HEK293T (cell line): ENCODE data around the gene FOXI2.

Experiments
- CTCF ChIA-PET: fragments of 350-600 bp; formaldehyde crosslinking; extraction: SDS; loops from one replicate; lab custom pipeline; 2021; ENCODE audit warnings: antibody characterized with exemption, inconsistent platforms; lab: Yijun Ruan, JAX
- POLR2A ChIA-PET: fragments of 350-600 bp; formaldehyde crosslinking; extraction: SDS; loops from one replicate; lab custom pipeline; 2020; ENCODE audit warnings: antibody characterized with exemption, inconsistent platforms; lab: Yijun Ruan, JAX
- DNase-seq: peaks from one replicate; pipeline ENCODE4 v3.0.0; 2012; ENCODE audit warnings: mixed read lengths; ENCODE audit errors: extremely low spot score
- ARNT ChIP-seq: fragments of 450-650 bp; IDR thresholded peaks from 2 replicates; pipeline ENCODE4 v1.6.1; 2017; ENCODE audit warnings: mild to moderate bottlenecking
- BHLHE40 ChIP-seq: fragments of 450-650 bp; IDR thresholded peaks from 2 replicates; pipeline ENCODE4 v1.6.1; 2016; ENCODE audit warnings: mild to moderate bottlenecking, moderate library complexity, borderline replicate concordance
- CTBP1 ChIP-seq: fragments of 450-650 bp; IDR thresholded peaks from 2 replicates; pipeline ENCODE4 v1.6.1; 2016; ENCODE audit warnings: borderline replicate concordance
- ELF4 ChIP-seq: fragments of 450-650 bp; IDR thresholded peaks from 2 replicates; pipeline ENCODE4 v1.6.1; 2017; ENCODE audit warnings: antibody characterized with exemption
- FOXA1 ChIP-seq: fragments of 450-650 bp; IDR thresholded peaks from 2 replicates; pipeline ENCODE4 v1.6.1; 2016; ENCODE audit warnings: mild to moderate bottlenecking
- FOXK2 ChIP-seq: fragments of 450-650 bp; IDR thresholded peaks from 2 replicates; pipeline ENCODE4 v1.6.1; 2016; ENCODE audit warnings: mild to moderate bottlenecking
- FOXM1 ChIP-seq: fragments of 450-650 bp; IDR thresholded peaks from 2 replicates; pipeline ENCODE4 v1.6.1; 2017; ENCODE audit warnings: mild to moderate bottlenecking, borderline replicate concordance
- HDGF ChIP-seq: fragments of 450-650 bp; IDR thresholded peaks from 2 replicates; pipeline ENCODE4 v1.6.1; 2017; ENCODE audit warnings: antibody characterized with exemption, borderline replicate concordance
- L3MBTL2 ChIP-seq: fragments of 450-650 bp; conservative IDR thresholded peaks from 2 replicates; pipeline ENCODE4 v1.6.1; 2016; ENCODE audit warnings: mild to moderate bottlenecking
- LEF1 ChIP-seq: fragments of 450-650 bp; IDR thresholded peaks from 2 replicates; pipeline ENCODE4 v1.6.1; 2017; ENCODE audit warnings: mild to moderate bottlenecking, borderline replicate concordance
- NFRKB ChIP-seq: fragments of 450-650 bp; IDR thresholded peaks from 2 replicates; pipeline ENCODE4 v1.6.1; 2016; ENCODE audit warnings: mild to moderate bottlenecking, moderate library complexity
- PKNOX1 ChIP-seq: fragments of 450-650 bp; IDR thresholded peaks from 2 replicates; pipeline ENCODE4 v1.6.1; 2016
- SP1 ChIP-seq: fragments of 450-650 bp; IDR thresholded peaks from 2 replicates; pipeline ENCODE4 v1.6.1; 2017
- SUZ12 ChIP-seq: fragments of 450-650 bp; IDR thresholded peaks from 2 replicates; pipeline ENCODE4 v1.6.1; 2016; ENCODE audit warnings: mild to moderate bottlenecking
- TARDBP ChIP-seq: fragments of 450-650 bp; IDR thresholded peaks from 2 replicates; pipeline ENCODE4 v1.6.1; 2016
- ZNF384 ChIP-seq: fragments of 450-650 bp; IDR thresholded peaks from 2 replicates; pipeline ENCODE4 v1.6.1; 2016

FOXI2 gene

GRCh38 chr10:127699311-127699710 lies 37.7 kb upstream of the FOXI2 start:
- ChIA-PET POLR2A (no interaction called here), CTCF (no interaction called here)
- DNase-seq, result no peak
- TF ChIP-seq ELF4 (no peak), BHLHE40 (no peak), ZNF384 (no peak), SP1 (no peak), SUZ12 (no peak), LEF1 (no peak), FOXK2 (no peak)

- TF ChIP-seq PKNOX1 (no peak), ZNF384 (no peak), ELF4 (no peak), BHLHE40 (no peak), SUZ12 (no peak), FOXK2 (no peak), FOXA1 (no peak), L3MBTL2 (no peak), TARDBP (no peak), CTBP1 (no peak), ARNT (no peak), HDGF (no peak), NFRKB (no peak), LEF1 (no peak), SP1 (no peak), FOXM1 (no peak)
- ChIA-PET CTCF (no interaction called here), POLR2A (no interaction called here)
- no peak for DNase-seq
Measured at GRCh38 chr10:127702271-127702670, 34.7 kb upstream of the FOXI2 start.

- POLR2A ChIA-PET, result no interaction called here
- TF ChIP-seq NFRKB (no peak), PKNOX1 (no peak), TARDBP (no peak), FOXA1 (no peak), FOXK2 (no peak), ARNT (no peak), SUZ12 (no peak), BHLHE40 (no peak), ELF4 (no peak), L3MBTL2 (no peak)
- DNase-seq, result no peak
- CTCF ChIA-PET, result interaction anchor here (0.6 to 1.6 kb wide), 7 partner anchors 20 to 660 kb away, joined by 3 to 7 read pairs (median 3); no protein-coding TSS in a partner anchor
Measured at GRCh38 chr10:127715249-127715648, 21.7 kb upstream of the FOXI2 start.

GRCh38 chr10:127715782-127716378 lies 21.1 kb upstream of the FOXI2 start:
- no peak for TF ChIP-seq SUZ12
- TF ChIP-seq NFRKB, result no peak
- TF ChIP-seq ARNT, result no peak
- ChIA-PET POLR2A (no interaction called here), CTCF (interaction anchor here (0.6 to 1.6 kb wide), 7 partner anchors 19 to 660 kb away, joined by 3 to 7 read pairs (median 3); no protein-coding TSS in a partner anchor)
- DNase-seq, result no peak

GRCh38 chr10:127720142-127720541 lies 16.8 kb upstream of the FOXI2 start:
- no peak for DNase-seq
- CTCF ChIA-PET, result no interaction called here
- no peak for TF ChIP-seq TARDBP
- TF ChIP-seq FOXA1, result no peak
- TF ChIP-seq L3MBTL2, result no peak
- TF ChIP-seq LEF1, result no peak
- TF ChIP-seq FOXK2, result no peak
- no peak for TF ChIP-seq SP1
- POLR2A ChIA-PET, result no interaction called here

GRCh38 chr10:127720903-127721302 lies 16.1 kb upstream of the FOXI2 start:
- no peak for DNase-seq
- POLR2A ChIA-PET, result no interaction called here
- no peak for TF ChIP-seq FOXA1
- CTCF ChIA-PET, result no interaction called here

GRCh38 chr10:127734753-127735152 lies 2.2 kb upstream of the FOXI2 start:
- CTCF ChIA-PET, result interaction anchor here (0.5 kb wide), 1 partner anchor 19 kb away, joined by 4 read pairs; no protein-coding TSS in a partner anchor

More at GRCh38 chr10:127734753-127735152, 2.2 kb upstream of the FOXI2 start:
- POLR2A ChIA-PET, result no interaction called here
- no peak for DNase-seq
- TF ChIP-seq FOXK2 (no peak), ZNF384 (no peak), HDGF (no peak), BHLHE40 (no peak), PKNOX1 (no peak), SUZ12 (no peak), TARDBP (no peak), FOXA1 (no peak), L3MBTL2 (no peak), SP1 (no peak), LEF1 (no peak), ELF4 (no peak), NFRKB (no peak)
